IPS-18a (cell line): Measurements from ENCODE around the gene ZKSCAN5.
"Not testable (repeated sequence)": the region's sequence is repeated elsewhere in the genome, so short reads cannot be mapped to it uniquely, and the experiment has no call there.

Source experiments
- H3K27ac ChIP-seq: one replicate; pipeline ENCODE4 v1.5.1; 2013; ENCODE audit warnings: low read length
- H3K27me3 ChIP-seq: one replicate; pipeline ENCODE4 v1.6.1; 2013; ENCODE audit warnings: mild to moderate bottlenecking, low read length; ENCODE audit not compliant: control insufficient read depth, insufficient read depth
- H3K36me3 ChIP-seq: one replicate; pipeline ENCODE4 v1.6.1; 2013; ENCODE audit warnings: low read depth, low read length; ENCODE audit not compliant: control insufficient read depth
- H3K4me1 ChIP-seq: one replicate; pipeline ENCODE4 v1.6.1; 2013; ENCODE audit warnings: low read depth, low read length; ENCODE audit not compliant: control insufficient read depth
- H3K4me3 ChIP-seq: one replicate; pipeline ENCODE4 v1.5.1; 2013; ENCODE audit warnings: low read length
- H3K9ac ChIP-seq: one replicate; pipeline ENCODE4 v1.6.1; 2013; ENCODE audit warnings: mild to moderate bottlenecking, low read length, moderate library complexity
- H3K9me3 ChIP-seq: one replicate; pipeline ENCODE4 v1.6.1; 2013; ENCODE audit warnings: low read depth, low read length; ENCODE audit not compliant: control insufficient read depth

Gene ZKSCAN5

DNA sequence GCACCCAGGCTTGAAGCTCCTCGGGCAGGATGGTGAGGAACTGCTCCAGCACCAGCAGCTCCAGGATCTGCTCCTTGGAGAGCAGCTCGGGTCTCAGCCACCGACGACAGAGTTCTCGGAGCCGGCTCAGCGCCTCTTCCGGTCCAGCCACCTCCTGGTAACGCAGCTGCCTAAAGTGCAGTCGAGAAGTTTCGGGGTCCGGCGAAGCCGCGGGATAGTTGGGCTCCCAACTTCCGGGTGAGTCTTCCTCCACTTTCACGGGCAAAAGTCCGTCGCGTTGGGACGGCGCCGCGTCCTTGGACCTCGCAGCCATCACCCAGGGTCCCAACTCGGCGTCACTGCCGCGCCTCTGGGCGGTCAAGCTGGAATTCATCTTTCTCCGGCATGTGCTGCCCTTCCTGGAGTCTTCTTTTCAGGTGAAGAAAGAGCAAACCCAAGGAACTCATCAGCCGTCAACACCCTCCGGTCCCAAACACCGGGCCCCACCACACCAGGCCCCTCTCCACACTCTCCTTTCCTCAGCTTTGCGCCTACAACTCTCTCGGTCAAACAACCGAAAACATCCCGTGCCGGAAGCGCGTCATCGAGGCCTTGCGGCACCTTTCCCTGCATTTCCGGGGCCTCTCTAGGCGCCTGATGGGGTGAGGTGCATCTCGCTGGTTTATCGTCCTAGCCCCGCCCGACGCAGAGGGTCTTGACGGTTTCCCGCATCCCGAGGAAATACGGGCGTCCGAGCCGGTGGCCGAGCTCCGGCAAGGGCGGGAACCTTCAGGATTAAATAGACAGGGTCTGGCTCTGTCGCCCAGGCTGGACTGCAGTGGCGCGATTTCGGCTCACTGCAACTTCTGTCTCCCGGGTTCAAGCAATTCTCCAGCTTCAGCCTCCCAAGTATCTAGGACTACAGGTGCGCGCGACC, 4.5 kb upstream of the ZKSCAN5 start, which contains the start of gene ZNF394:
ZNF394 (minus strand) TSS at position 561 of the 916 bp plus-strand sequence; CDS start at position 373, 188 bp downstream.
- Histone ChIP-seq H3K36me3 (no peaks in the 10 kb centered on the region), H3K9me3 (no peaks in the 10 kb centered on the region), H3K27me3 (no peaks in the 10 kb centered on the region), H3K4me1 (peaks cover 3% of the 10 kb centered on the region), H3K9ac (peak within 1 kb of the TSS; percentile 83), H3K27ac (peak within 1 kb of the TSS; percentile 55), H3K4me3 (peak within 1 kb of the TSS; percentile 95)

DNA sequence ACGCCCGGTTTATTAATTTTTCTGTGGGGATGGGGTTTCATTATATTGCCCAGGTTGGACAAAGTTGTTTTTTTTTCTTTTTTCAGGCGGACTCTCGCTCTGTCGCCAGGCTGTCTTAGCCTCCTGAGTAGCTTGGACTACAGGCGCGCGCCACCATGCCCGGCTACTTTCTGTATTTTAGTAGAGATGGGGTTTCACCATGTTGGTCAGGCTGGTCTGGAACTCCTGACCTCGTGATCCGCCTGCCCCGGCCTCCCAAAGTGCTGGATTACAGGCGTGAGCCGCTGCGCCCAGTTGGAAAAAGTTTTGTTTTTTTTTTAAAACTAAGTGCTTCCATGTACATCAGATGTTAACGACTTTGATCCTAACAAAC, 3.8 kb upstream of the ZKSCAN5 start:
- H3K27ac ChIP-seq = no peak overlapping the region
- peak overlapping the region; percentile 83 for H3K9ac ChIP-seq

DNA sequence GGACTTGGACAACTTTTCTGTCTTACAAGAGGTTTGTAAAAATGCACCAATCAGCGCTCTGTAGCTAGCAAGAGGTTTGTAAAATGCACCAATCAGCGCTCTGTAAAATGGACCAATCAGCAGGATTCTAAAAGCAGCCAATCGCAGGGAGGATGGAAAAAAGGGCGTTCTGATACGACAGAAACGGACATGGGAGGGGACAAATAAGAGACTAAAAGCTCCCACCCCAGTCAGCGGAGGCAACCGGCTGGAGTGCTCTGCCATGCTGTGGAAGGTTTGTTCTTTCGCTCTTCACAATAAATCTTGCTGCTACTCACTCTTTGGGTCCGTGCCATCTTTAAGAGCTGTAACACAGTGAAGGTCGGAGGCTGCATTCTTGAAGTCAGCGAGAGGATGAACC, 3.2 kb upstream of the ZKSCAN5 start:
- not testable (repeated sequence) for H3K36me3 ChIP-seq, H3K27ac ChIP-seq, H3K9me3 ChIP-seq, H3K27me3 ChIP-seq, H3K9ac ChIP-seq, H3K4me1 ChIP-seq
- peak overlapping the region; percentile 95 for H3K4me3 ChIP-seq

More for the DNA sequence above, 3.8 kb upstream of the ZKSCAN5 start:
- Histone ChIP-seq H3K4me3 (peak overlapping the region; percentile 95), H3K9me3 (no peaks in the 10 kb centered on the region), H3K27me3 (no peaks in the 10 kb centered on the region), H3K4me1 (peaks cover 3% of the 10 kb centered on the region), H3K36me3 (no peaks in the 10 kb centered on the region)

DNA sequence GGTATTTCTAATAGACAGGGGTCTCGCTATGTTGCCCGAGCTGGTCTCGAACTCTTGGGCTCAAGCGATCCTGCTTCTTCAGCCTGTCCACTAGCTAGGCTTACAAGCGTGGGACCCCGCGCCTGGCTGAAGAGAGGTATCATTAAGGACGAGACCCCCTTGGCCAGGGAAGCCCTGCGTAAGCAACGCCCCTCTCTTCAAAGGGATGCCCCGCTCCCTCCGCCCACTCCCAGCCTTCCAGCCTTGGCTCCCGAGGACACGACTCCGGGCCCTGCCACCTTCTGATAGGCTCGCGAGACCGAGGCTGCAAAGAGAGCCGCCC, 220 bp upstream of the ZKSCAN5 start:
- Histone ChIP-seq H3K9me3 (no peaks in the 10 kb centered on the region), H3K9ac (peak overlapping the region; percentile 73), H3K27me3 (no peaks in the 10 kb centered on the region), H3K4me3 (peak overlapping the region; percentile 82), H3K27ac (no peak overlapping the region), H3K36me3 (peaks cover 4% of the 10 kb centered on the region), H3K4me1 (peaks cover 6% of the 10 kb centered on the region)

DNA sequence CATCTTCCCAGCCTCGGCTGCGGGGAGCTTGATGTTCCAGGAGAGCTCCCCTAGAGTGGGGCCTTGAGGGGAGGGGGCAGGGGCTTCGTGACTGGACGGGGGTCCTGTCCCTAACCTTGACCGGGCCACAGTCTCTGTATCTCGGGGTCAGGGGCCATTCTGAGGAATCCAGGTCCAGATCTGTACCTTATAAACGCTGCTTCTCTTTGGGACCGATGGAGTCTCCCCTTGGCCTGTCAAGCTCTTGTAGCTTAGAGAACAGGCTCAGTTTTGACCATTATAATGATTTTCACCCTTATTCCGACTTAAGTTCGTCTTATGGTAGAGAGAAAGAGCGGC, 831 bp downstream of the ZKSCAN5 start:
- Histone ChIP-seq H3K27ac (peak overlapping the region; percentile 16), H3K36me3 (peaks cover 4% of the 10 kb centered on the region), H3K4me1 (peaks cover 6% of the 10 kb centered on the region), H3K27me3 (no peaks in the 10 kb centered on the region), H3K9ac (peak overlapping the region; percentile 73), H3K4me3 (peak overlapping the region; percentile 82), H3K9me3 (no peaks in the 10 kb centered on the region)

DNA sequence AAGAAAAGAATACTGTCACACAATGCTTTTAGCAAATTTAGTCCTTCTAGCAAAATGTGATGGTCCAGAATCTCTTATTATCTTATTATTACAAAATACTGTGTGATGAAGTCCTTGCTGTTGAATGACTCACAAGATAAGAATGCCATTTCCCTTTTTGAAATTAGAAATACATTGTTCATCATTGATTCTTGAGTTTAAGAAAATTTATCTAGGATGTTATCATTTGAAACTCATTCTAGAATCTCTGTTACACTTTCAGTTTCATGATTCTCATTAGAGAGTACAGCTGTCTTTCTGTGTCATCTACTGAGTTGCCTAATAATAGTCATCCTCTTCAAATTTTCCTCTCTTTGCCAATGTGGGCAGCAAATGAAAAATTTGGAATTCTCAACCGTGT, 9.6 kb downstream of the ZKSCAN5 start:
- Histone ChIP-seq H3K4me1 (no peaks in the 10 kb centered on the region), H3K27ac (no peak overlapping the region), H3K4me3 (no peak overlapping the region), H3K36me3 (peaks cover 35% of the 10 kb centered on the region), H3K9ac (no peak overlapping the region), H3K27me3 (no peaks in the 10 kb centered on the region), H3K9me3 (no peaks in the 10 kb centered on the region)

DNA sequence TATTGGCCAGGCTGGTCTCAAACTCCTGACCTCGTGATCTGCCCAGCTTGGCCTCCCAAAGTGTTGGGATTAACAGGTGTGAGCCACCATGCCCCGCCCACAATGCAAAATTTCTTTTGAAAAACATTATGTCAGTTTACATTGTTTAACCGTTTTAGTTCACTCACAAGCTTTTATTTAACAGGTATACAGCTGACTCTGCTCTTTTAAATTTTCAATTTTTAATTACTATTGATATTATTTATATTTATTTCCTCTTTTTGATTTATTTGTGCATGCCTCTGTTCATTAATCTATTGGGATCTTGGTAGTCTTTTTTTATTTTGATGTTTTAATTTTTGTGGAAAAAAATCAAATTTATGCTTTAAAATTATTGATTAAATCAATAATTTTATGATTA, 16.9 kb downstream of the ZKSCAN5 start:
- H3K9ac ChIP-seq = no peak overlapping the region
- H3K27ac ChIP-seq = no peak overlapping the region
- H3K36me3 ChIP-seq = peaks cover 27% of the 10 kb centered on the region
- no peak overlapping the region for H3K4me3 ChIP-seq
- H3K9me3 ChIP-seq = no peaks in the 10 kb centered on the region
- no peaks in the 10 kb centered on the region for H3K4me1 ChIP-seq
- no peaks in the 10 kb centered on the region for H3K27me3 ChIP-seq

DNA sequence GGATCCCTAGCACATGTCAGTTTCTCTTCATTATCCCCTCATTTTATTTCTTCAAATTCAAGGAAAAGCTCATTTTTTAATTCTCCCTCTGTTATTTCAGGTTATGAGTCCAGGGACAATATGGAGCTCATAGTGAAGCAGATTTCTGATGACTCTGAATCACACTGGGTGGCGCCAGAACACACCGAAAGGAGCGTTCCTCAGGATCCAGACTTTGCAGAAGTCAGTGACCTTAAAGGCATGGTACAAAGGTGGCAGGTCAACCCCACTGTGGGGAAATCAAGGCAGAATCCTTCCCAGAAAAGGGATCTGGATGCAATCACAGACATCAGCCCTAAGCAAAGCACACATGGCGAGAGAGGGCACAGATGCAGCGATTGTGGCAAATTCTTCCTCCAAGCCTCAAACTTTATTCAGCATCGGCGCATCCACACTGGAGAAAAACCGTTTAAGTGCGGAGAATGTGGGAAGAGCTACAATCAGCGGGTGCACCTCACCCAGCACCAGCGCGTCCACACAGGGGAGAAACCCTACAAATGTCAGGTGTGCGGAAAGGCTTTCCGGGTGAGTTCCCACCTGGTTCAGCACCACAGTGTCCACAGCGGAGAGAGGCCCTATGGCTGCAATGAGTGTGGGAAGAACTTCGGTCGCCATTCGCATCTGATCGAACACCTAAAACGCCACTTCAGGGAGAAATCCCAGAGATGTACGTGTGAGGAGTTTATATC, 21.4 kb downstream of the ZKSCAN5 start:
- Histone ChIP-seq H3K9me3 (peaks cover 7% of the 10 kb centered on the region), H3K27ac (no peak overlapping the region), H3K36me3 (peaks cover 39% of the 10 kb centered on the region), H3K27me3 (no peaks in the 10 kb centered on the region), H3K9ac (no peak overlapping the region), H3K4me1 (no peaks in the 10 kb centered on the region), H3K4me3 (no peak overlapping the region)

DNA sequence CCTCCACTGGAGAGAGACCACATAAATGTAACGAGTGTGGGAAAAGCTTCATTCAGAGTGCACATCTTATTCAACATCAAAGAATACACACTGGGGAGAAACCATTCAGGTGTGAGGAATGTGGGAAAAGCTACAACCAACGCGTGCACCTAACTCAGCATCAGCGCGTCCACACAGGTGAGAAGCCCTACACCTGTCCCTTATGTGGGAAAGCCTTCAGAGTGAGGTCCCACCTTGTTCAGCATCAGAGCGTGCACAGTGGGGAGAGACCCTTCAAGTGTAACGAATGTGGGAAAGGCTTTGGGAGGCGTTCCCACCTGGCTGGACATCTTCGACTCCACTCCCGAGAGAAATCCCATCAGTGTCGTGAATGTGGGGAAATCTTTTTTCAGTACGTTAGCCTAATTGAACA, 26.9 kb downstream of the ZKSCAN5 start:
- no peak overlapping the region for H3K9ac ChIP-seq
- H3K27me3 ChIP-seq = no peaks in the 10 kb centered on the region
- no peak overlapping the region for H3K4me3 ChIP-seq
- no peak overlapping the region for H3K27ac ChIP-seq
- peaks cover 42% of the 10 kb centered on the region for H3K36me3 ChIP-seq
- H3K9me3 ChIP-seq = peaks cover 25% of the 10 kb centered on the region
- H3K4me1 ChIP-seq = no peaks in the 10 kb centered on the region

DNA sequence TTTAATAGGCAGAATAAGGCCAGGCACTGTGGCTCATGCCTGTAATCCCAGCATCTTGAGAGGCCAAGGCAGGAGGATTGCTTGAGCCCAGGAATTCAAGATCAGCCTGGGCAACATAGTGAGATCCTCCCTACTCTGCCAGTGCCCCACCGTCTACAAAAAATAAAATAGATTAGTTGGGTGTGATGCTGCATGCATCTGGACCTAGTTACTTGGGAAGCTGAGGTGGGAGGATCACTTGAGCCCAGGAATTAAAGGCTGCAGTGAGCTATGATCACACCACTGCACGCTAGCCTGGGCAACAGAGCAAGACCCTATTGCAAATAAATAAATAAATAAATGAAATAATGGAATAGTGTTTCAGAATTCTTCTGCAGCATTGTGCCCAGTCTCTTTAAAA, 31.2 kb downstream of the ZKSCAN5 start:
- Histone ChIP-seq H3K27me3 (no peaks in the 10 kb centered on the region), H3K9me3 (peaks cover 25% of the 10 kb centered on the region), H3K4me1 (no peaks in the 10 kb centered on the region), H3K36me3 (peaks cover 21% of the 10 kb centered on the region), H3K9ac (no peak overlapping the region), H3K4me3 (no peak overlapping the region), H3K27ac (no peak overlapping the region)

DNA sequence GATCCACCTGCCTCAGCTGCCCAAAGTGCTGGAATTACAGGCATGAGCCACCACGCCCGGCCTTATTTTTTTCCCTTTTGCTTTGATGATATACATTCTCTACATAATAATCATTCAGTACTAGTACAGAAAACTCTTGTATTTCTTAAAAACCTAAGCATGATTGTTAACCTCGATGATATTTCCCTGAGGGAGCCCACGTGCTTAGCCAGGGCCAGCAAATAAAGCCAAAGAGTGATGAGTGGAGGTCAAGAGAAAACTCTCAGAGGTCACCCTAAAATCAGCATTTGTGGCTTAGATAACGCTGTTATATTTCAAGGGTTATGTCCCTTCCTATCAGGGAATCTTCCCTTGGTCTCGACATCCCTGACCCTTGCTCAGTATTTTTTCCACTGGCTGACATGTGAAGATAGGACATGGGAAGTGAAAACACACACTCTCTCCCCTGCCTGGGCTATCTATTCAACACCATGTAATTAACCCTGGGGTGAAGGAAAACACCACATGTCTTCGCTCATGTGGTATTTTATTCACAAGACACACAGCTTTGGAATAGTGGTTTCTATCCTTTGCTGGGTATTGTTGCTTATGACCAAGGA, 34.9 kb downstream of the ZKSCAN5 start:
- Histone ChIP-seq H3K4me1 (no peaks in the 10 kb centered on the region), H3K27ac (no peak overlapping the region), H3K9ac (no peak overlapping the region), H3K27me3 (no peaks in the 10 kb centered on the region), H3K4me3 (no peak overlapping the region), H3K9me3 (peaks cover 9% of the 10 kb centered on the region), H3K36me3 (no peaks in the 10 kb centered on the region)
